ENCODE results near the gene SYT3.

SYT3 gene

GRCh38 chr19:50651174-50651573 is 11.5 kb upstream of the SYT3 start:
- DNase-seq: no peak
- H3K27me3 ChIP-seq (replicated peaks; ENCODE audit: control insufficient read depth, insufficient read depth, low read length, poor library complexity, severe bottlenecking): peaks cover 4% of the 10 kb centered on the region
- H3K36me3 ChIP-seq (ENCODE audit: control insufficient read depth, insufficient read depth, low read length): no peaks in the 10 kb centered on the region
- no peak overlapping the region for H3K27ac ChIP-seq (ENCODE audit: insufficient read depth, low read length, poor library complexity, severe bottlenecking)
- H3K4me1 ChIP-seq (ENCODE audit: control insufficient read depth, insufficient read depth, low read length, poor library complexity, severe bottlenecking): no peaks in the 10 kb centered on the region
- H3K4me3 ChIP-seq (ENCODE audit: insufficient read depth, low read depth, low read length, poor library complexity, severe bottlenecking): no peak overlapping the region
- H3K9me3 ChIP-seq (ENCODE audit: control insufficient read depth, low read length): no peaks in the 10 kb centered on the region

- no peak within 1 kb of the TSS for H3K27ac ChIP-seq (ENCODE audit: insufficient read depth, low read length, poor library complexity, severe bottlenecking)
- DNase-seq: no peak
Observed at GRCh38 chr19:50649433-50650391, 10.0 kb upstream of the SYT3 start, which contains the start of gene C19orf81. C19orf81 (plus strand) TSS chr19:50649445; CDS start chr19:50649445, 0 bp downstream.

GRCh38 chr19:50648659-50649058 is 9.0 kb upstream of the SYT3 start:
- no peak for DNase-seq
- Histone ChIP-seq H3K4me1 (ENCODE audit: control insufficient read depth, insufficient read depth, low read length, poor library complexity, severe bottlenecking) (no peaks in the 10 kb centered on the region), H3K36me3 (ENCODE audit: control insufficient read depth, insufficient read depth, low read length) (no peaks in the 10 kb centered on the region), H3K27ac (ENCODE audit: insufficient read depth, low read length, poor library complexity, severe bottlenecking) (no peak overlapping the region), H3K27me3 (replicated peaks; ENCODE audit: control insufficient read depth, insufficient read depth, low read length, poor library complexity, severe bottlenecking) (peaks cover 4% of the 10 kb centered on the region), H3K9me3 (ENCODE audit: control insufficient read depth, low read length) (no peaks in the 10 kb centered on the region), H3K4me3 (ENCODE audit: insufficient read depth, low read depth, low read length, poor library complexity, severe bottlenecking) (no peak overlapping the region)

More at GRCh38 chr19:50649433-50650391, 10.0 kb upstream of the SYT3 start, which contains the start of gene C19orf81:
- peaks cover 4% of the 10 kb centered on the region for H3K27me3 ChIP-seq (replicated peaks; ENCODE audit: control insufficient read depth, insufficient read depth, low read length, poor library complexity, severe bottlenecking)
- no peaks in the 10 kb centered on the region for H3K4me1 ChIP-seq (ENCODE audit: control insufficient read depth, insufficient read depth, low read length, poor library complexity, severe bottlenecking)
- no peaks in the 10 kb centered on the region for H3K36me3 ChIP-seq (ENCODE audit: control insufficient read depth, insufficient read depth, low read length)
- no peak within 1 kb of the TSS for H3K4me3 ChIP-seq (ENCODE audit: insufficient read depth, low read depth, low read length, poor library complexity, severe bottlenecking)
- no peaks in the 10 kb centered on the region for H3K9me3 ChIP-seq (ENCODE audit: control insufficient read depth, low read length)

GRCh38 chr19:50647879-50648615 is 8.4 kb upstream of the SYT3 start:
- H3K36me3 ChIP-seq (ENCODE audit: control insufficient read depth, insufficient read depth, low read length): no peaks in the 10 kb centered on the region
- no peak overlapping the region for H3K27ac ChIP-seq (ENCODE audit: insufficient read depth, low read length, poor library complexity, severe bottlenecking)
- H3K27me3 ChIP-seq (replicated peaks; ENCODE audit: control insufficient read depth, insufficient read depth, low read length, poor library complexity, severe bottlenecking): peaks cover 7% of the 10 kb centered on the region
- H3K4me3 ChIP-seq (ENCODE audit: insufficient read depth, low read depth, low read length, poor library complexity, severe bottlenecking): no peak overlapping the region
- no peaks in the 10 kb centered on the region for H3K4me1 ChIP-seq (ENCODE audit: control insufficient read depth, insufficient read depth, low read length, poor library complexity, severe bottlenecking)
- H3K9me3 ChIP-seq (ENCODE audit: control insufficient read depth, low read length): no peaks in the 10 kb centered on the region
- no peak for DNase-seq

- no peak overlapping the region for H3K4me3 ChIP-seq (ENCODE audit: insufficient read depth, low read depth, low read length, poor library complexity, severe bottlenecking)
- DNase-seq: no peak
- no peak overlapping the region for H3K27ac ChIP-seq (ENCODE audit: insufficient read depth, low read length, poor library complexity, severe bottlenecking)
- no peaks in the 10 kb centered on the region for H3K36me3 ChIP-seq (ENCODE audit: control insufficient read depth, insufficient read depth, low read length)
- no peaks in the 10 kb centered on the region for H3K9me3 ChIP-seq (ENCODE audit: control insufficient read depth, low read length)
- peaks cover 12% of the 10 kb centered on the region for H3K27me3 ChIP-seq (replicated peaks; ENCODE audit: control insufficient read depth, insufficient read depth, low read length, poor library complexity, severe bottlenecking)
- no peaks in the 10 kb centered on the region for H3K4me1 ChIP-seq (ENCODE audit: control insufficient read depth, insufficient read depth, low read length, poor library complexity, severe bottlenecking)
Observed at GRCh38 chr19:50646074-50646807, 6.6 kb upstream of the SYT3 start.

- Histone ChIP-seq H3K4me3 (ENCODE audit: insufficient read depth, low read depth, low read length, poor library complexity, severe bottlenecking) (no peak overlapping the region), H3K27me3 (replicated peaks; ENCODE audit: control insufficient read depth, insufficient read depth, low read length, poor library complexity, severe bottlenecking) (peaks cover 17% of the 10 kb centered on the region)
Observed at GRCh38 chr19:50645107-50645506, 5.4 kb upstream of the SYT3 start.

GRCh38 chr19:50644315-50644915 is 4.7 kb upstream of the SYT3 start:
- DNase-seq: no peak
- no peaks in the 10 kb centered on the region for H3K9me3 ChIP-seq (ENCODE audit: control insufficient read depth, low read length)
- no peak overlapping the region for H3K27ac ChIP-seq (ENCODE audit: insufficient read depth, low read length, poor library complexity, severe bottlenecking)
- peaks cover 20% of the 10 kb centered on the region for H3K27me3 ChIP-seq (replicated peaks; ENCODE audit: control insufficient read depth, insufficient read depth, low read length, poor library complexity, severe bottlenecking)
- H3K36me3 ChIP-seq (ENCODE audit: control insufficient read depth, insufficient read depth, low read length): no peaks in the 10 kb centered on the region
- no peak overlapping the region for H3K4me3 ChIP-seq (ENCODE audit: insufficient read depth, low read depth, low read length, poor library complexity, severe bottlenecking)
- H3K4me1 ChIP-seq (ENCODE audit: control insufficient read depth, insufficient read depth, low read length, poor library complexity, severe bottlenecking): peaks cover 3% of the 10 kb centered on the region

More at GRCh38 chr19:50645107-50645506, 5.4 kb upstream of the SYT3 start:
- Histone ChIP-seq H3K9me3 (ENCODE audit: control insufficient read depth, low read length) (no peaks in the 10 kb centered on the region), H3K36me3 (ENCODE audit: control insufficient read depth, insufficient read depth, low read length) (no peaks in the 10 kb centered on the region), H3K27ac (ENCODE audit: insufficient read depth, low read length, poor library complexity, severe bottlenecking) (no peak overlapping the region), H3K4me1 (ENCODE audit: control insufficient read depth, insufficient read depth, low read length, poor library complexity, severe bottlenecking) (no peaks in the 10 kb centered on the region)
- no peak for DNase-seq

GRCh38 chr19:50640368-50640767 is 687 bp upstream of the SYT3 start:
- H3K4me3 ChIP-seq (ENCODE audit: insufficient read depth, low read depth, low read length, poor library complexity, severe bottlenecking): no peak overlapping the region
- no peak for DNase-seq
- no peaks in the 10 kb centered on the region for H3K9me3 ChIP-seq (ENCODE audit: control insufficient read depth, low read length)
- peaks cover 8% of the 10 kb centered on the region for H3K4me1 ChIP-seq (ENCODE audit: control insufficient read depth, insufficient read depth, low read length, poor library complexity, severe bottlenecking)
- H3K27me3 ChIP-seq (replicated peaks; ENCODE audit: control insufficient read depth, insufficient read depth, low read length, poor library complexity, severe bottlenecking): peaks cover 41% of the 10 kb centered on the region
- no peaks in the 10 kb centered on the region for H3K36me3 ChIP-seq (ENCODE audit: control insufficient read depth, insufficient read depth, low read length)
- H3K27ac ChIP-seq (ENCODE audit: insufficient read depth, low read length, poor library complexity, severe bottlenecking): no peak overlapping the region

- peaks cover 8% of the 10 kb centered on the region for H3K4me1 ChIP-seq (ENCODE audit: control insufficient read depth, insufficient read depth, low read length, poor library complexity, severe bottlenecking)
- H3K36me3 ChIP-seq (ENCODE audit: control insufficient read depth, insufficient read depth, low read length): no peaks in the 10 kb centered on the region
- H3K27me3 ChIP-seq (replicated peaks; ENCODE audit: control insufficient read depth, insufficient read depth, low read length, poor library complexity, severe bottlenecking): peaks cover 41% of the 10 kb centered on the region
- no peak overlapping the region for H3K4me3 ChIP-seq (ENCODE audit: insufficient read depth, low read depth, low read length, poor library complexity, severe bottlenecking)
- no peak for DNase-seq
- H3K9me3 ChIP-seq (ENCODE audit: control insufficient read depth, low read length): peaks cover 7% of the 10 kb centered on the region
- H3K27ac ChIP-seq (ENCODE audit: insufficient read depth, low read length, poor library complexity, severe bottlenecking): no peak overlapping the region
Observed at GRCh38 chr19:50638600-50638999, 1.1 kb downstream of the SYT3 start.

Measured in effector memory CD4-positive, alpha-beta T cell (primary cell).